Chondrocyte (in vitro differentiated cells): Measurements from ENCODE around the gene NME2. TPM values are rescaled to one million over a fixed set of nuclear protein-coding genes. Genes with fewer than 3 reads are reported as not detected.

Source experiments
- DNase-seq: peaks from one replicate; pipeline ENCODE4 v3.0.0; 2021; ENCODE audit warnings: mixed read lengths, low spot score
- H3K27ac Mint-ChIP-seq: one replicate; pipeline ENCODE4 v1.8.0; 2021; ENCODE audit warnings: mild to moderate bottlenecking, moderate library complexity, mixed read lengths; ENCODE audit not compliant: unreplicated experiment
- H3K27me3 Mint-ChIP-seq: 2 replicates; pipeline ENCODE4 v1.8.0; 2021; ENCODE audit warnings: low read depth, mixed read lengths
- H3K36me3 Mint-ChIP-seq: 2 replicates; pipeline ENCODE4 v1.8.0; 2021; ENCODE audit warnings: low read depth, mixed read lengths
- H3K4me1 Mint-ChIP-seq: 2 replicates; pipeline ENCODE4 v1.8.0; 2021; ENCODE audit warnings: low read depth, mild to moderate bottlenecking, mixed read lengths
- H3K4me3 Mint-ChIP-seq: one replicate; pipeline ENCODE4 v1.8.0; 2021; ENCODE audit warnings: mild to moderate bottlenecking, moderate library complexity, mixed read lengths; ENCODE audit not compliant: unreplicated experiment
- H3K9me3 Mint-ChIP-seq: 2 replicates; pipeline ENCODE4 v1.8.0; 2021; ENCODE audit warnings: low read depth, mixed read lengths
- total RNA-seq: library from RNA; stranded (reverse); gene quantifications from 3 replicates; pipeline ENCODE4 v1.2.1, GENCODE V29; 2021
- TF ChIP-seq, protein P1 (sequence below): fragments of 200-600 bp; sonication (generic); IDR thresholded peaks from 2 replicates; pipeline ENCODE4 v1.5.0; 2021; ENCODE audit warnings: antibody characterized with exemption, mild to moderate bottlenecking, moderate library complexity

NME2 gene
- total RNA-seq, 1 donor from 2014 or later: 751 TPM

DNA sequence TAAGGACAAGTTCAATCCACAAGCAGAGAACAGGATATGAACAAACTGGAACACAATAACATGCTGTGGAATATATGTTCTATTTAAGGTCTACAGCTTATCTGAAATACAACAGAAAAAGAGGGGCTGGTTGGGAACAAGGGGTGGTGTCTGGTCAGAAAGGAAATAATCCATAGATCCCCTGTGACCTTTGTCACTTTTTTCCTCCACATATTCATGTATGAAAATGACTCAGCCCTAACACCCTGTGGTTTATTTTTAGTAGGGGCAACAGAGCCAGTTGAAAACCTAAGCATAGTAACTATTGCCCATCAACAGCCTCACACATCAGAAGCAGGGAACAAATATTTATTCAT, 33.3 kb upstream of the NME2 start:
- no peaks in the 10 kb centered on the region for H3K27me3 Mint-ChIP-seq
- TF ChIP-seq, protein P1, sequence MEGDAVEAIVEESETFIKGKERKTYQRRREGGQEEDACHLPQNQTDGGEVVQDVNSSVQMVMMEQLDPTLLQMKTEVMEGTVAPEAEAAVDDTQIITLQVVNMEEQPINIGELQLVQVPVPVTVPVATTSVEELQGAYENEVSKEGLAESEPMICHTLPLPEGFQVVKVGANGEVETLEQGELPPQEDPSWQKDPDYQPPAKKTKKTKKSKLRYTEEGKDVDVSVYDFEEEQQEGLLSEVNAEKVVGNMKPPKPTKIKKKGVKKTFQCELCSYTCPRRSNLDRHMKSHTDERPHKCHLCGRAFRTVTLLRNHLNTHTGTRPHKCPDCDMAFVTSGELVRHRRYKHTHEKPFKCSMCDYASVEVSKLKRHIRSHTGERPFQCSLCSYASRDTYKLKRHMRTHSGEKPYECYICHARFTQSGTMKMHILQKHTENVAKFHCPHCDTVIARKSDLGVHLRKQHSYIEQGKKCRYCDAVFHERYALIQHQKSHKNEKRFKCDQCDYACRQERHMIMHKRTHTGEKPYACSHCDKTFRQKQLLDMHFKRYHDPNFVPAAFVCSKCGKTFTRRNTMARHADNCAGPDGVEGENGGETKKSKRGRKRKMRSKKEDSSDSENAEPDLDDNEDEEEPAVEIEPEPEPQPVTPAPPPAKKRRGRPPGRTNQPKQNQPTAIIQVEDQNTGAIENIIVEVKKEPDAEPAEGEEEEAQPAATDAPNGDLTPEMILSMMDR: no peak
- H3K4me3 Mint-ChIP-seq: no peak overlapping the region
- no peak for DNase-seq
- no peaks in the 10 kb centered on the region for H3K36me3 Mint-ChIP-seq
- H3K9me3 Mint-ChIP-seq: no peaks in the 10 kb centered on the region
- H3K27ac Mint-ChIP-seq: peak overlapping the region; percentile 37
- peaks cover 12% of the 10 kb centered on the region for H3K4me1 Mint-ChIP-seq

DNA sequence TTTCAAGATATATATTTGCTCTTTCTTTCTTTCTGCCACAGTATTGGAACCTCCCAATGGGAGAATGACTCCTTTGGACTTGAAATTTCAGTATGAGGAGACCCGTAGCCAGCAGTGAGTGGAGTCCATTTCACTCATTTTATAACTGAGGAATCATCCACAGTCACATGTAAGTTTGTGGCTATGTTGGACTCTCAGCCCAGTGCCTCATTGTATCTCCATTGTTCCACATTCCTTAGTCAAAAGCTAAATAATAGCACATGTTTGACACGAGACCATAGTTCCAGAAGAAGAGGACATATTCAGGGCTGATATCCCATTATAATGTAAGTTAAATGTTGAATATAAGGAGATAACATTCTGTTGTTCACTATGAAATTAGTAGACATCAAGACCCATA, 32.8 kb upstream of the NME2 start:
- Mint-ChIP-seq H3K27ac (peak overlapping the region; percentile 37), H3K4me1 (peaks cover 12% of the 10 kb centered on the region), H3K4me3 (no peak overlapping the region), H3K9me3 (no peaks in the 10 kb centered on the region), H3K27me3 (no peaks in the 10 kb centered on the region), H3K36me3 (no peaks in the 10 kb centered on the region)
- no peak for DNase-seq
- TF ChIP-seq, protein P1: no peak

DNA sequence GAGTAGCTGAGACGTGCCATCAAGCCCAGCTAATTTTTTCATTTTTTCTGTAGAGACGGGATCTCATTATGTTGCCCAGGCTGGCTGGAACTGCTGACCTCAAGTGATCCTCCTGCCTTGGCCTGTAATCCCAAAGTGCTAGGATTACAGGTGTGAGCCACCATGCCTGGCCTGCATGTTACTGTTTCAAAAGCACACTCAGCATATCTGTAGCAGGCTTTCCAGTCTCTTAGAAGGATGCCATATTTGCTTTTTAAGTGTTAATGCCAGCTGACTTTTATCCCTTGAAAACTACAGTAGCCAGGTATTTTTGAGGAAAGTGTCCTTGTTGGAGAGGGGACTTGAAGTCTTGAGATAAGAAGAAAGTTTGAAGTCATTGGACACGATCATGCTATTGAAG, 30.3 kb upstream of the NME2 start:
- H3K4me1 Mint-ChIP-seq: peaks cover 12% of the 10 kb centered on the region
- no peaks in the 10 kb centered on the region for H3K27me3 Mint-ChIP-seq
- H3K27ac Mint-ChIP-seq: no peak overlapping the region
- no peak overlapping the region for H3K4me3 Mint-ChIP-seq
- TF ChIP-seq, protein P1: no peak
- H3K36me3 Mint-ChIP-seq: no peaks in the 10 kb centered on the region
- H3K9me3 Mint-ChIP-seq: no peaks in the 10 kb centered on the region
- no peak for DNase-seq

DNA sequence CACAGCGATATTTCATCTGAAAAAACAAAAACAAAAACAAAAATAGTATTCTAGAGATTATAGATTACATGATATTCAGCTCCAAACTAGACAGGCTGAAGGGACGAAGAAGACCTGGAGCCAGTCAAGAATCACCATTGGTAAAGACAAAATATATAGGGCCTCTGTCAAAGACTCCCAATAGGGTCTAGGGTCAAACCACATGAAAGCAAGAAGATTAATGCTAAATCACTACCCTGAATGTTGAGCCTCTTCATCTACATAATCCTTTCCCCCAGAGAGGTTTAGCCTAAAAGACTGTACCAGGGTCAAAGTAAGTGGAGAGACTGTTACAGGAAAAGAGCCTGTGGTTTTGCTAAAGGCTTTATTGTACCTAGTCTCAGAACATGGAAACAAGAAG, 23.6 kb upstream of the NME2 start:
- no peaks in the 10 kb centered on the region for H3K4me1 Mint-ChIP-seq
- TF ChIP-seq, protein P1: no peak
- H3K36me3 Mint-ChIP-seq: no peaks in the 10 kb centered on the region
- no peaks in the 10 kb centered on the region for H3K27me3 Mint-ChIP-seq
- DNase-seq: no peak
- no peak overlapping the region for H3K4me3 Mint-ChIP-seq
- no peak overlapping the region for H3K27ac Mint-ChIP-seq
- H3K9me3 Mint-ChIP-seq: no peaks in the 10 kb centered on the region

DNA sequence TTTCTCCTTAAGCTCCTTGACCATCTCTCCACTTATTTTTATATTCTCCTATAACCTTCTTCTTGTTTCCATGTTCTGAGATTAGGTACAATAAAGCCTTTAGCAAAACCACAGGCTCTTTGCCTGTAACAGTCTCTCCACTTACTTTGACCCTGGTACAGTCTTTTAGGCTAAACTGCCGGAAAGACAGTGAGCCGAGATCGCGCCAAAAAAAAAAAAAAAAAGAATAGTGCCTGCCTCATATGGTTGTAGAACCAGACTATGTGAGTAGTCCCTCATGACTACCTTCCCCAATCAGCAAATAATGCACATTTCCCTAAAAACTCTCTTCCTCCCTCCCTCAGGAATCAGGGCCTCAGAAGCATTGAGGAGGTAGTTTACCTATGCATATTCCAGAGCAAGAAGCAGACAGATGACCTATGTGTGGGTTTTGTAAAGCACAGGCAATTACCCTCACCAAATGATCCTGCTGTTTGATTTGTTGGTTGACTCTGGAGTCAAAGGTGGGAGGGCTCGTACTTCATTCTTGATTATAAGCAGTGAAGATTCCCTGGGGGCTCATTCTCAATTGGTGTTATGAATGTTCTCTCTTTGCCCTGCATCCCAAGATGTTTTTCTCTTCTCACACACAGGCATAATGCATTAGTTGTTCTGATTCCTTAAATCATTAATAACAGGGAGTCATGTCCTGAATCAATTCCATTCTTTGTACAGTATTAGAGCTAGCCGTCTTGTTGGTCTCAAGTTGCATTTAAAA, 21.8 kb upstream of the NME2 start:
- no peaks in the 10 kb centered on the region for H3K27me3 Mint-ChIP-seq
- H3K4me1 Mint-ChIP-seq: no peaks in the 10 kb centered on the region
- no peak overlapping the region for H3K4me3 Mint-ChIP-seq
- no peaks in the 10 kb centered on the region for H3K9me3 Mint-ChIP-seq
- no peaks in the 10 kb centered on the region for H3K36me3 Mint-ChIP-seq
- TF ChIP-seq, protein P1: no peak
- no peak overlapping the region for H3K27ac Mint-ChIP-seq
- no peak for DNase-seq
